ENCODE measurements around the gene CLDN22. TPM values are rescaled to one million over a fixed set of nuclear protein-coding genes. Genes with fewer than 3 reads are reported as not detected.
A peak's percentile ranks its signal among the peaks of the same experiment; 100 is the strongest.

Gene CLDN22
- total RNA-seq, 1 donor = not detected

DNA sequence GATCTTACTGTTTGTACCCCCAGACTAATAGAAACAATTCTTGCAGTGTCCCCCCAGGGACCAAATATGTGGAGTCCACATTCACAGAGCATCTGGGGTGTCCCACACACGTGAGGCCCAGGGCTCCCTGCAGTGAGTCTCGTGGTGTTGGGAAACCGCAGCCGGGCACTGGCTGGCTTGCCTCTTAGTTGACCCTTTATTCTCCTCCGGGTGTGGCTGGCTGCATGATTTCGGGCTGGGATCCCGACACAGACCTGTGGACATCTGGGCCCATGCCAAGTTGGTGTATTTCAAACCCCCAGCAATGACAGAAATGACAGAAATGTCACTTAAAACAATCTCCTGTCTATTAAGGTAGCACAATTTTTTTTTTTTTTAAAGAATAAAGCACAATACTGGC, 17.8 kb upstream of the CLDN22 start:
- H3K4me1 ChIP-seq (ENCODE audit: insufficient read depth, low read length) = peaks cover 17% of the 10 kb centered on the region
- H3K36me3 ChIP-seq (ENCODE audit: insufficient read depth, low read length) = no peaks in the 10 kb centered on the region
- H3K4me3 ChIP-seq (ENCODE audit: insufficient read depth, low read length) = no peak overlapping the region
- H3K9me3 ChIP-seq (ENCODE audit: low read depth, low read length) = no peaks in the 10 kb centered on the region
- TF ChIP-seq, protein P1, sequence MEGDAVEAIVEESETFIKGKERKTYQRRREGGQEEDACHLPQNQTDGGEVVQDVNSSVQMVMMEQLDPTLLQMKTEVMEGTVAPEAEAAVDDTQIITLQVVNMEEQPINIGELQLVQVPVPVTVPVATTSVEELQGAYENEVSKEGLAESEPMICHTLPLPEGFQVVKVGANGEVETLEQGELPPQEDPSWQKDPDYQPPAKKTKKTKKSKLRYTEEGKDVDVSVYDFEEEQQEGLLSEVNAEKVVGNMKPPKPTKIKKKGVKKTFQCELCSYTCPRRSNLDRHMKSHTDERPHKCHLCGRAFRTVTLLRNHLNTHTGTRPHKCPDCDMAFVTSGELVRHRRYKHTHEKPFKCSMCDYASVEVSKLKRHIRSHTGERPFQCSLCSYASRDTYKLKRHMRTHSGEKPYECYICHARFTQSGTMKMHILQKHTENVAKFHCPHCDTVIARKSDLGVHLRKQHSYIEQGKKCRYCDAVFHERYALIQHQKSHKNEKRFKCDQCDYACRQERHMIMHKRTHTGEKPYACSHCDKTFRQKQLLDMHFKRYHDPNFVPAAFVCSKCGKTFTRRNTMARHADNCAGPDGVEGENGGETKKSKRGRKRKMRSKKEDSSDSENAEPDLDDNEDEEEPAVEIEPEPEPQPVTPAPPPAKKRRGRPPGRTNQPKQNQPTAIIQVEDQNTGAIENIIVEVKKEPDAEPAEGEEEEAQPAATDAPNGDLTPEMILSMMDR (IDR thresholded peaks at IDR 0.05; ENCODE audit: extremely low read depth, low read depth, low read length) = no peak
- H2AFZ ChIP-seq (ENCODE audit: low read length) = no peak overlapping the region
- H3K4me2 ChIP-seq (ENCODE audit: insufficient read depth, low read length) = no peak overlapping the region
- H3K27me3 ChIP-seq (ENCODE audit: insufficient read depth, low read length) = no peaks in the 10 kb centered on the region
- H3K79me2 ChIP-seq (ENCODE audit: insufficient read depth, low read length) = no peaks in the 10 kb centered on the region
- no peaks in the 10 kb centered on the region for H4K20me1 ChIP-seq (ENCODE audit: insufficient read depth, low read length)
- no peak overlapping the region for H3K27ac ChIP-seq (ENCODE audit: low read depth, low read length)
- no peak for DNase-seq (ENCODE audit: insufficient read length, low spot score, missing footprints)

GRCh38 chr4:183337349-183337748, 17.3 kb upstream of the CLDN22 start:
- Histone ChIP-seq H3K36me3 (ENCODE audit: insufficient read depth, low read length) (no peaks in the 10 kb centered on the region), H3K4me3 (ENCODE audit: insufficient read depth, low read length) (no peak overlapping the region), H3K4me2 (ENCODE audit: insufficient read depth, low read length) (no peak overlapping the region), H3K4me1 (ENCODE audit: insufficient read depth, low read length) (peaks cover 17% of the 10 kb centered on the region), H3K27ac (ENCODE audit: low read depth, low read length) (no peak overlapping the region), H4K20me1 (ENCODE audit: insufficient read depth, low read length) (no peaks in the 10 kb centered on the region), H2AFZ (ENCODE audit: low read length) (no peak overlapping the region), H3K27me3 (ENCODE audit: insufficient read depth, low read length) (no peaks in the 10 kb centered on the region), H3K79me2 (ENCODE audit: insufficient read depth, low read length) (no peaks in the 10 kb centered on the region), H3K9me3 (ENCODE audit: low read depth, low read length) (no peaks in the 10 kb centered on the region)
- DNase-seq (ENCODE audit: insufficient read length, low spot score, missing footprints) = no peak
- TF ChIP-seq, protein P1 (IDR thresholded peaks at IDR 0.05; ENCODE audit: extremely low read depth, low read depth, low read length) = no peak

- H3K79me2 ChIP-seq (ENCODE audit: insufficient read depth, low read length) = no peaks in the 10 kb centered on the region
- H4K20me1 ChIP-seq (ENCODE audit: insufficient read depth, low read length) = no peaks in the 10 kb centered on the region
- TF ChIP-seq, protein P1 (IDR thresholded peaks at IDR 0.05; ENCODE audit: extremely low read depth, low read depth, low read length) = no peak
- H3K4me2 ChIP-seq (ENCODE audit: insufficient read depth, low read length) = no peak overlapping the region
- peak overlapping the region; percentile 11 for H3K27ac ChIP-seq (ENCODE audit: low read depth, low read length)
- H3K4me1 ChIP-seq (ENCODE audit: insufficient read depth, low read length) = peaks cover 17% of the 10 kb centered on the region
- H3K9me3 ChIP-seq (ENCODE audit: low read depth, low read length) = no peaks in the 10 kb centered on the region
- no peak overlapping the region for H2AFZ ChIP-seq (ENCODE audit: low read length)
- no peak overlapping the region for H3K4me3 ChIP-seq (ENCODE audit: insufficient read depth, low read length)
- DNase-seq (ENCODE audit: insufficient read length, low spot score, missing footprints) = no peak
- H3K36me3 ChIP-seq (ENCODE audit: insufficient read depth, low read length) = no peaks in the 10 kb centered on the region
- H3K27me3 ChIP-seq (ENCODE audit: insufficient read depth, low read length) = no peaks in the 10 kb centered on the region
These were observed 15.4 kb upstream of the CLDN22 start for GRCh38 chr4:183335369-183335940.

- H3K9me3 ChIP-seq (ENCODE audit: low read depth, low read length) = no peaks in the 10 kb centered on the region
- no peak overlapping the region for H3K4me3 ChIP-seq (ENCODE audit: insufficient read depth, low read length)
- no peak for DNase-seq (ENCODE audit: insufficient read length, low spot score, missing footprints)
- H3K4me2 ChIP-seq (ENCODE audit: insufficient read depth, low read length) = peak overlapping the region; percentile 15
- no peaks in the 10 kb centered on the region for H3K36me3 ChIP-seq (ENCODE audit: insufficient read depth, low read length)
- H3K4me1 ChIP-seq (ENCODE audit: insufficient read depth, low read length) = peaks cover 18% of the 10 kb centered on the region
- H4K20me1 ChIP-seq (ENCODE audit: insufficient read depth, low read length) = no peaks in the 10 kb centered on the region
- no peak overlapping the region for H2AFZ ChIP-seq (ENCODE audit: low read length)
- no peak overlapping the region for H3K27ac ChIP-seq (ENCODE audit: low read depth, low read length)
- H3K27me3 ChIP-seq (ENCODE audit: insufficient read depth, low read length) = no peaks in the 10 kb centered on the region
- TF ChIP-seq, protein P1 (IDR thresholded peaks at IDR 0.05; ENCODE audit: extremely low read depth, low read depth, low read length) = no peak
- no peaks in the 10 kb centered on the region for H3K79me2 ChIP-seq (ENCODE audit: insufficient read depth, low read length)
These were observed 13.9 kb upstream of the CLDN22 start for GRCh38 chr4:183333983-183334382.
